Tongue (tissue), 2 donors: Measurements from ENCODE around the gene MRRF. TPM values are rescaled to one million over a fixed set of nuclear protein-coding genes. Genes with fewer than 3 reads are reported as not detected.

Experiments
- small RNA-seq: library from RNA; depleted of rRNA; stranded (forward); fragments of <200 nt; gene quantifications from one replicate; pipeline ENCODE3, GENCODE V24; 2014; ENCODE audit warnings: low replicate concordance
- total RNA-seq: library from RNA; depleted of rRNA; stranded (reverse); fragments of >200 nt; gene quantifications from one replicate; pipeline ENCODE4 v1.2.3, GENCODE V29; 2014

The MRRF gene
- total RNA-seq, 1 donor from 2014 or later: 30.9 TPM

Small RNAs within 50 kb of the gene (small RNA-seq; reads per million reads assigned to genes)
- not detected for gene AL162424.1

Other genes with a start within 250 kb of the MRRF start
- 43.7 TPM for gene TTLL11, start 171.6 kb upstream of the MRRF start, total RNA-seq
- 39.9 TPM for gene NDUFA8, start 105.1 kb upstream of the MRRF start, total RNA-seq
- not detected for gene MORN5, start 105.0 kb upstream of the MRRF start, total RNA-seq
- gene LHX6, start 35.9 kb upstream of the MRRF start, total RNA-seq: 5.4 TPM
- 18.9 TPM for gene RBM18, start within 50 bp of the MRRF start, total RNA-seq
- gene PTGS1, start 106.1 kb downstream of the MRRF start, total RNA-seq: 5.0 TPM
- not detected for gene OR1J1, start 213.0 kb downstream of the MRRF start, total RNA-seq
- gene OR1J2, start 245.9 kb downstream of the MRRF start, total RNA-seq: not detected